NCI-H2029 (cell line): ENCODE results near the gene FMO3.

ENCODE experiments used
- DNase-seq: peaks from one replicate; lab custom pipeline; 2025; lab: John Stamatoyannopoulos, UW

FMO3 gene

GRCh38 chr1:171159148-171159547, 68.4 kb downstream of the FMO3 start:
- no peak for DNase-seq

GRCh38 chr1:171160211-171160610, 69.5 kb downstream of the FMO3 start:
- DNase-seq, result no peak

- no peak for DNase-seq
These were observed 70.1 kb downstream of the FMO3 start for GRCh38 chr1:171160639-171161354.

GRCh38 chr1:171161431-171161830, 70.7 kb downstream of the FMO3 start:
- no peak for DNase-seq

GRCh38 chr1:171166361-171166760, 75.7 kb downstream of the FMO3 start:
- no peak for DNase-seq
